CD4-positive, alpha-beta T cell (primary cell): Measurements from ENCODE around the gene GALNT14. TPM values are rescaled to one million over a fixed set of nuclear protein-coding genes. Genes with fewer than 3 reads are reported as not detected.

Experiments used
- ATAC-seq: fragments of 200-7000 bp; cut with Tn5 transposase; one replicate; pipeline ENCODE4 v1.10.0; 2022; ENCODE audit warnings: mild to moderate bottlenecking; ENCODE audit not compliant: poor library complexity
- CTCF ChIA-PET: fragments of 350-600 bp; sonication (Branson Sonifier 250); formaldehyde crosslinking; loops from one replicate; lab custom pipeline; 2021; ENCODE audit warnings: antibody characterized with exemption, inconsistent platforms; lab: Charles Lee
- POLR2A ChIA-PET: fragments of 350-600 bp; sonication (Branson Sonifier 250); formaldehyde crosslinking; loops from one replicate; lab custom pipeline; 2021; ENCODE audit warnings: antibody characterized with exemption, inconsistent platforms; lab: Charles Lee
- DNase-seq, 14 experiments: peaks; one replicate each; pipeline ENCODE4 v3.0.0-alpha.2; 2013 to 2020; ENCODE audit warnings: mixed read lengths in 2 of 14
- H3K27ac ChIP-seq, 2 donors: one replicate each; pipeline versions ENCODE4 v1.5.1 to v1.7.0; 2013; ENCODE audit warnings: low read length in 2 of 2, low read depth in 1 of 2, mild to moderate bottlenecking in 1 of 2
- H3K27me3 ChIP-seq, 2 experiments: 1 replicate in 1 of 2; 2 replicates in 1 of 2; pipeline versions ENCODE4 v1.6.1 to v1.7.0; 2013; ENCODE audit warnings: low read length in 2 of 2, control low read depth in 1 of 2, mild to moderate bottlenecking in 1 of 2, moderate library complexity in 1 of 2; ENCODE audit not compliant: insufficient read depth in 2 of 2, control insufficient read depth in 1 of 2
- H3K36me3 ChIP-seq: one replicate; pipeline ENCODE4 v1.6.1; 2013; ENCODE audit warnings: low read length, control low read depth; ENCODE audit not compliant: insufficient read depth
- H3K4me1 ChIP-seq: one replicate; pipeline ENCODE4 v1.6.1; 2013; ENCODE audit warnings: low read length, control low read depth; ENCODE audit not compliant: insufficient read depth
- H3K4me3 ChIP-seq: one replicate; pipeline ENCODE4 v1.5.1; 2013; ENCODE audit warnings: mild to moderate bottlenecking, low read length, moderate library complexity
- H3K9me3 ChIP-seq, 2 experiments: 1 replicate in 1 of 2; 2 replicates in 1 of 2; pipeline versions ENCODE4 v1.6.1 to v1.7.0; 2013; ENCODE audit warnings: low read length in 2 of 2, mild to moderate bottlenecking in 2 of 2, control low read depth in 1 of 2, moderate library complexity in 1 of 2; ENCODE audit not compliant: control insufficient read depth in 1 of 2, insufficient read depth in 1 of 2
- H3K27ac Mint-ChIP-seq: one replicate; pipeline ENCODE4 v1.8.0; 2020; ENCODE audit warnings: mixed read lengths
- H3K27me3 Mint-ChIP-seq: one replicate; pipeline ENCODE4 v1.8.0; 2021; ENCODE audit warnings: mixed read lengths
- H3K36me3 Mint-ChIP-seq: one replicate; pipeline ENCODE4 v1.8.0; 2021; ENCODE audit warnings: low read depth, mixed read lengths
- H3K4me1 Mint-ChIP-seq: one replicate; pipeline ENCODE4 v1.8.0; 2021; ENCODE audit warnings: low read depth, mixed read lengths
- H3K4me3 Mint-ChIP-seq: one replicate; pipeline ENCODE4 v1.8.0; 2020; ENCODE audit warnings: mild to moderate bottlenecking, mixed read lengths
- H3K9me3 Mint-ChIP-seq: one replicate; pipeline ENCODE4 v1.8.0; 2020; ENCODE audit warnings: mixed read lengths
- intact Hi-C, 2 experiments: fragments of 100-400 bp; cut with DNase I in 1 of 2; cut with micrococcal nuclease in 1 of 2; formaldehyde crosslinking; loops; one replicate each; pipeline versions ENCODE4 v1.15.1 to v1.9.0; 2023 to 2025; cut with DNase I, micrococcal nuclease
- total RNA-seq, 174 experiments: library from RNA in 2 of 174; stranded (reverse) in 2 of 174; gene quantifications; one replicate each; pipeline ENCODE4 v1.2.3 and lab custom pipeline; 2021 to 2026
- TF ChIP-seq, protein P1 (sequence below): fragments of 200-600 bp; IDR thresholded peaks from one replicate; pipeline ENCODE4 v1.8.0; 2022; ENCODE audit warnings: antibody characterized with exemption, mild to moderate bottlenecking

GALNT14 gene
- total RNA-seq, 2 experiments from 2014 or later, result not detected

GRCh38 chr2:30978044-30978443 lies 160.2 kb downstream of the GALNT14 start:
- intact Hi-C loops, result no loop called here
- no peak for DNase-seq
- CTCF ChIA-PET, result no interaction called here
- H3K27ac Mint-ChIP-seq, result no peak overlapping the region
- H3K9me3 ChIP-seq, result no peaks in the 10 kb centered on the region
- no peak overlapping the region for H3K27ac ChIP-seq
- no peak overlapping the region for H3K4me3 Mint-ChIP-seq
- H3K27me3 Mint-ChIP-seq, result peaks cover 3% of the 10 kb centered on the region
- H3K36me3 Mint-ChIP-seq, result no peaks in the 10 kb centered on the region
- no peaks in the 10 kb centered on the region for H3K36me3 ChIP-seq
- TF ChIP-seq, protein P1, sequence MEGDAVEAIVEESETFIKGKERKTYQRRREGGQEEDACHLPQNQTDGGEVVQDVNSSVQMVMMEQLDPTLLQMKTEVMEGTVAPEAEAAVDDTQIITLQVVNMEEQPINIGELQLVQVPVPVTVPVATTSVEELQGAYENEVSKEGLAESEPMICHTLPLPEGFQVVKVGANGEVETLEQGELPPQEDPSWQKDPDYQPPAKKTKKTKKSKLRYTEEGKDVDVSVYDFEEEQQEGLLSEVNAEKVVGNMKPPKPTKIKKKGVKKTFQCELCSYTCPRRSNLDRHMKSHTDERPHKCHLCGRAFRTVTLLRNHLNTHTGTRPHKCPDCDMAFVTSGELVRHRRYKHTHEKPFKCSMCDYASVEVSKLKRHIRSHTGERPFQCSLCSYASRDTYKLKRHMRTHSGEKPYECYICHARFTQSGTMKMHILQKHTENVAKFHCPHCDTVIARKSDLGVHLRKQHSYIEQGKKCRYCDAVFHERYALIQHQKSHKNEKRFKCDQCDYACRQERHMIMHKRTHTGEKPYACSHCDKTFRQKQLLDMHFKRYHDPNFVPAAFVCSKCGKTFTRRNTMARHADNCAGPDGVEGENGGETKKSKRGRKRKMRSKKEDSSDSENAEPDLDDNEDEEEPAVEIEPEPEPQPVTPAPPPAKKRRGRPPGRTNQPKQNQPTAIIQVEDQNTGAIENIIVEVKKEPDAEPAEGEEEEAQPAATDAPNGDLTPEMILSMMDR, result no peak
- no peaks in the 10 kb centered on the region for H3K4me1 ChIP-seq
- ATAC-seq, result no peak
- no peak overlapping the region for H3K4me3 ChIP-seq
- no peaks in the 10 kb centered on the region for H3K27me3 ChIP-seq
- POLR2A ChIA-PET, result no interaction called here
- no peaks in the 10 kb centered on the region for H3K4me1 Mint-ChIP-seq
- no peaks in the 10 kb centered on the region for H3K9me3 Mint-ChIP-seq

DNA sequence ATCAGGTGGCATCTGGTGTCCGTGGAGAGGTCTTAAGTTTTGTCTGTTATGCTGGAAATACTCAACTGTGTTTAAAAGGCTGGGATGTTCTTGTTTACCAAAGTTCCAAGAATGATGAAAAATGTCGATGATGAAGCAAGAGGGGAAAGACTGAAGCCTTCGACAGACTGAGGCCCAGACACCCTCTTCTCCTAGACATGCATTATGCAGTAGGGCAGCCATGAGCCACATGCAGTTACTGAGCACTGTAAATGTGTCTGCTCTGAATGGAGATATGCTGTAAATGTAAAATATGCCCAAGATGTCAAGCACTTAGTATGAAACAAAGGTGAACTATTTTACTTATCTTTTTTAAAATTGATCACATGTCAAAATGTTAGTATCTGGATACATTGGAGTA lies 163.1 kb downstream of the GALNT14 start:
- H3K4me3 ChIP-seq, result no peak overlapping the region
- POLR2A ChIA-PET, result no interaction called here

DNA sequence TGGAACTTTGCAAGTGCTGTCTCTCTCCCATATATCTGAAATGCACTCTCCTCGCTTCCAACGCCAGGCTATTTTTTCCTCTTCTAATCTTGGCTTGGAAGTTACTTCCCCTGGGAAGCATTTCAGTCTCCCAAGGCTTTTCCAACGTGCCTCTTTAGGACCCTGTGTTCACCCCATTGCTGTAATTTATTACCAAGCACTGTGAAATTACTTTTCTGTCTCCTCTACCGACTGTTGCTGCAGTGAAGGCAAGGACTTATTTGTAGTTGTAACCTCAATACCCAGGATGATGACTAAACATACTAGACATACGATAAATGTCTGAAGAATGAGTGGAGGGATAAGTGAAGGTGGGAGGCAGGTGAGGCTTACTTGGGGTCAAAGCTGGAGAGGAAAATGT lies 163.7 kb downstream of the GALNT14 start:
- ChIA-PET CTCF (no interaction called here), POLR2A (no interaction called here)
- no peak overlapping the region for H3K4me3 Mint-ChIP-seq
- Histone ChIP-seq H3K27ac (no peak overlapping the region), H3K9me3 (no peaks in the 10 kb centered on the region), H3K4me1 (no peaks in the 10 kb centered on the region), H3K27me3 (no peaks in the 10 kb centered on the region), H3K4me3 (no peak overlapping the region), H3K36me3 (no peaks in the 10 kb centered on the region)
- no peak for DNase-seq
- H3K27ac Mint-ChIP-seq, result no peak overlapping the region
- intact Hi-C loops, result no loop called here
- ATAC-seq, result no peak
- H3K36me3 Mint-ChIP-seq, result no peaks in the 10 kb centered on the region
- TF ChIP-seq, protein P1, result no peak
- no peaks in the 10 kb centered on the region for H3K9me3 Mint-ChIP-seq
- peaks cover 3% of the 10 kb centered on the region for H3K27me3 Mint-ChIP-seq
- H3K4me1 Mint-ChIP-seq, result no peaks in the 10 kb centered on the region

More for the DNA sequence above, 163.1 kb downstream of the GALNT14 start:
- no peak overlapping the region for H3K4me3 Mint-ChIP-seq
- Histone ChIP-seq H3K27me3 (no peaks in the 10 kb centered on the region), H3K27ac (no peak overlapping the region), H3K36me3 (no peaks in the 10 kb centered on the region), H3K4me1 (no peaks in the 10 kb centered on the region), H3K9me3 (no peaks in the 10 kb centered on the region)
- CTCF ChIA-PET, result no interaction called here
- ATAC-seq (no peak), DNase-seq (no peak)
- no peaks in the 10 kb centered on the region for H3K4me1 Mint-ChIP-seq
- no peaks in the 10 kb centered on the region for H3K9me3 Mint-ChIP-seq
- H3K27me3 Mint-ChIP-seq, result peaks cover 3% of the 10 kb centered on the region
- TF ChIP-seq, protein P1, result no peak
- H3K36me3 Mint-ChIP-seq, result no peaks in the 10 kb centered on the region
- H3K27ac Mint-ChIP-seq, result no peak overlapping the region
- intact Hi-C loops, result no loop called here
